HepG2 (cell line): Measurements from ENCODE around the gene IFI30. TPM values are rescaled to one million over a fixed set of nuclear protein-coding genes. Genes with fewer than 3 reads are reported as not detected.

Experiments used
- ARNT ChIP-seq: fragments of 450-650 bp; IDR thresholded peaks from 2 replicates; pipeline ENCODE4 v1.6.1; 2017
- ASH2L ChIP-seq: fragments of 300-600, 200-600 bp; sonication (generic); IDR thresholded peaks from 2 replicates; pipeline ENCODE4 v1.7.0; 2017; ENCODE audit warnings: low read depth, mild to moderate bottlenecking, moderate library complexity, mixed read lengths, low read length; ENCODE audit not compliant: insufficient read length
- BRD4 ChIP-seq: sonication (generic); formaldehyde crosslinking; IDR thresholded peaks from 2 replicates; pipeline ENCODE4 v1.4.0; 2020; ENCODE audit warnings: missing genetic modification reagents
- DDIT3 ChIP-seq: sonication (generic); formaldehyde crosslinking; IDR thresholded peaks from 2 replicates; pipeline ENCODE4 v1.4.0; 2020; ENCODE audit warnings: mild to moderate bottlenecking, missing genetic modification reagents
- DRAP1 ChIP-seq: IDR thresholded peaks from 2 replicates; pipeline ENCODE4 v1.6.1; 2016; ENCODE audit warnings: missing genetic modification reagents, missing compliant biosample characterization
- HNRNPUL1 ChIP-seq: fragments of 200-400 bp; formaldehyde crosslinking; IDR thresholded peaks from 2 replicates; pipeline ENCODE4 v1.6.1; 2017; ENCODE audit warnings: low read depth, mild to moderate bottlenecking, low read length, moderate library complexity
- PHF20 ChIP-seq: sonication (generic); formaldehyde crosslinking; IDR thresholded peaks from 2 replicates; pipeline ENCODE4 v1.5.0; 2020; ENCODE audit warnings: mild to moderate bottlenecking, missing genetic modification reagents
- POLR2AphosphoS5 ChIP-seq: IDR thresholded peaks from 2 replicates; pipeline ENCODE4 v1.6.1; 2012; ENCODE audit warnings: low read depth, low read length
- SNRNP70 ChIP-seq: fragments of 200-400 bp; formaldehyde crosslinking; IDR thresholded peaks from 2 replicates; pipeline ENCODE4 v1.6.1; 2017; ENCODE audit warnings: mild to moderate bottlenecking, low read depth, low read length, moderate library complexity
- SP2 ChIP-seq: sonication (generic); formaldehyde crosslinking; IDR thresholded peaks from 2 replicates; pipeline ENCODE4 v1.5.1; 2020; ENCODE audit warnings: mild to moderate bottlenecking, missing genetic modification reagents
- SRF ChIP-seq: IDR thresholded peaks from 2 replicates; pipeline ENCODE4 v1.6.1; 2011; ENCODE audit warnings: mild to moderate bottlenecking, low read depth, low read length, moderate library complexity
- TEF ChIP-seq: sonication (generic); formaldehyde crosslinking; IDR thresholded peaks from 2 replicates; pipeline ENCODE4 v1.5.0; 2020; ENCODE audit warnings: missing genetic modification reagents
- ZBTB34 ChIP-seq: sonication (generic); formaldehyde crosslinking; IDR thresholded peaks from 2 replicates; pipeline ENCODE4 v1.8.0; 2022; ENCODE audit warnings: mild to moderate bottlenecking, missing genetic modification reagents
- ZNF17 ChIP-seq: sonication (generic); formaldehyde crosslinking; IDR thresholded peaks from 2 replicates; pipeline ENCODE4 v1.5.0; 2020; ENCODE audit warnings: mild to moderate bottlenecking, missing genetic modification reagents
- ZNF276 ChIP-seq: sonication (generic); formaldehyde crosslinking; IDR thresholded peaks from 2 replicates; pipeline ENCODE4 v1.4.0; 2020; ENCODE audit warnings: mild to moderate bottlenecking, low read depth, missing genetic modification reagents
- ZNF280B ChIP-seq: sonication (generic); formaldehyde crosslinking; IDR thresholded peaks from 2 replicates; pipeline ENCODE4 v1.5.0; 2020; ENCODE audit warnings: missing genetic modification reagents, mild to moderate bottlenecking, borderline replicate concordance
- ZNF317 ChIP-seq: sonication (generic); formaldehyde crosslinking; IDR thresholded peaks from 2 replicates; pipeline ENCODE4 v1.5.0; 2020; ENCODE audit warnings: mild to moderate bottlenecking, missing genetic modification reagents
- ZNF367 ChIP-seq: sonication (generic); formaldehyde crosslinking; IDR thresholded peaks from 2 replicates; pipeline ENCODE4 v1.4.0; 2020; ENCODE audit warnings: missing genetic modification reagents, borderline replicate concordance
- ZNF431 ChIP-seq: sonication (generic); formaldehyde crosslinking; IDR thresholded peaks from 2 replicates; pipeline ENCODE4 v1.9.0; 2022; ENCODE audit warnings: missing genetic modification reagents, low read depth, mild to moderate bottlenecking, borderline replicate concordance
- ZNF629 ChIP-seq: sonication (generic); formaldehyde crosslinking; conservative IDR thresholded peaks from 2 replicates; pipeline ENCODE4 v1.5.0; 2020; ENCODE audit warnings: missing genetic modification reagents
- ZNF75D ChIP-seq: sonication (generic); formaldehyde crosslinking; IDR thresholded peaks from 2 replicates; pipeline ENCODE4 v1.8.1; 2023; ENCODE audit warnings: missing genetic modification reagents, mild to moderate bottlenecking, borderline replicate concordance
- ZNF761 ChIP-seq: sonication (generic); formaldehyde crosslinking; conservative IDR thresholded peaks from 2 replicates; pipeline ENCODE4 v1.4.0; 2020; ENCODE audit warnings: mild to moderate bottlenecking, missing genetic modification reagents
- ZNF766 ChIP-seq: sonication (generic); formaldehyde crosslinking; IDR thresholded peaks from 2 replicates; pipeline ENCODE4 v1.5.0; 2020; ENCODE audit warnings: missing genetic modification reagents, borderline replicate concordance
- ZSCAN22 ChIP-seq: sonication (generic); formaldehyde crosslinking; IDR thresholded peaks from 2 replicates; pipeline ENCODE4 v1.4.0; 2020; ENCODE audit warnings: mild to moderate bottlenecking, missing genetic modification reagents
- polyA plus RNA-seq, 8 experiments: library from polyadenylated mRNA; depleted of rRNA in 3 of 8; stranded (reverse) in 7 of 8; unstranded in 1 of 8; fragments of >200 nt; fragmentation: Illumina TruSeq in 4 of 8; extraction: Trizol in 4 of 8; gene quantifications; 2 replicates each; pipeline versions ENCODE4 v1.2.1 to v1.2.3, GENCODE V29; 2011 to 2016; ENCODE audit warnings: low read depth in 4 of 8, missing spikeins in 1 of 8, mixed read lengths in 1 of 8; ENCODE audit not compliant: insufficient read depth in 1 of 8
- total RNA-seq, 5 experiments: library from RNA; depleted of rRNA; stranded (reverse); fragments of >200 nt; fragmentation: Illumina TruSeq; extraction: Trizol; gene quantifications; 2 replicates each; pipeline ENCODE4 v1.2.3, GENCODE V29; 2016; ENCODE audit warnings: low read depth in 1 of 5

Gene IFI30
- total and polyA plus RNA-seq, 2 of the 13 experiments (the other 11 are each of a cell fraction or from before 2014, with no cell fraction given), result 25.0 to 79.4 TPM

- no peak for TF ChIP-seq ZNF367 (CRISPR knock-in tag)
- TF ChIP-seq SRF, result no peak
- TF ChIP-seq TEF, result no peak
- TF ChIP-seq ZNF17 (CRISPR knock-in tag), result no peak
- TF ChIP-seq ZNF317 (CRISPR knock-in tag), result no peak
- no peak for TF ChIP-seq ASH2L
- TF ChIP-seq ZNF75D (CRISPR knock-in tag), result no peak
- TF ChIP-seq ZNF276, result no peak
- TF ChIP-seq ZBTB34 (CRISPR knock-in tag), result no peak
- peak; percentile 93 for TF ChIP-seq ZNF629 (CRISPR knock-in tag)
- peak; percentile 25; the same call in 1 of the 2 replicates for TF ChIP-seq ZNF280B (CRISPR knock-in tag)
- no peak for TF ChIP-seq SNRNP70
- 0 out of 2 replicates have a peak, but pooled peaks have one; percentile 37 for TF ChIP-seq BRD4 (CRISPR knock-in tag)
- TF ChIP-seq DDIT3 (CRISPR knock-in tag), result no peak
- no peak for TF ChIP-seq SP2
- TF ChIP-seq PHF20, result no peak
- no peak for TF ChIP-seq ZNF766
- no peak for TF ChIP-seq ZNF761
- TF ChIP-seq POLR2AphosphoS5, result no peak
- 0 out of 2 replicates have a peak, but pooled peaks have one; percentile 20 for TF ChIP-seq DRAP1 (CRISPR knock-in tag)
- TF ChIP-seq ZSCAN22 (CRISPR knock-in tag), result no peak
- no peak for TF ChIP-seq ZNF431 (CRISPR knock-in tag)
- no peak for TF ChIP-seq ARNT
- TF ChIP-seq HNRNPUL1, result no peak
Observed at GRCh38 chr19:18221815-18222725, 48.5 kb downstream of the IFI30 start (continued).
